Lung (tissue), 12 donors: ENCODE data around the gene TRAPPC11. TPM values are rescaled to one million over a fixed set of nuclear protein-coding genes. Genes with fewer than 3 reads are reported as not detected.

Experiments
- ATAC-seq: fragments of 200-7000 bp; cut with Tn5 transposase; one replicate; pipeline ENCODE4 v1.9.1; 2020; ENCODE audit warnings: moderate number of reproducible peaks; ENCODE audit not compliant: insufficient read depth, low FRiP score
- DNase-seq, 3 donors: peaks; one replicate each; pipeline ENCODE4 v3.0.0-alpha.2; 2013 to 2017
- H3K27ac ChIP-seq, 2 donors: one replicate each; pipeline ENCODE4 v1.5.1; 2013; ENCODE audit warnings: mild to moderate bottlenecking in 2 of 2, moderate library complexity in 2 of 2, control low read depth in 1 of 2, inconsistent platforms in 1 of 2, low read depth in 1 of 2, low read length in 1 of 2
- H3K27me3 ChIP-seq, 3 donors: one replicate each; pipeline ENCODE4 v1.5.1; 2013; ENCODE audit warnings: low read length in 2 of 3; ENCODE audit not compliant: control insufficient read depth in 3 of 3, insufficient read depth in 3 of 3
- H3K36me3 ChIP-seq, 4 donors: one replicate each; pipeline ENCODE4 v1.5.1; 2013; ENCODE audit warnings: low read length in 4 of 4, mild to moderate bottlenecking in 1 of 4, moderate library complexity in 1 of 4; ENCODE audit not compliant: control insufficient read depth in 4 of 4, insufficient read depth in 4 of 4
- H3K4me1 ChIP-seq, 5 donors: one replicate each; pipeline ENCODE4 v1.5.1; 2013; ENCODE audit warnings: low read length in 5 of 5, mild to moderate bottlenecking in 2 of 5, moderate library complexity in 1 of 5; ENCODE audit not compliant: control insufficient read depth in 5 of 5, insufficient read depth in 5 of 5
- H3K4me3 ChIP-seq: one replicate; pipeline ENCODE4 v1.5.1; 2013; ENCODE audit warnings: mild to moderate bottlenecking, control low read depth, moderate library complexity
- H3K9ac ChIP-seq, 2 donors: one replicate each; pipeline ENCODE4 v1.5.1; 2013; ENCODE audit warnings: low read length in 2 of 2, control low read depth in 1 of 2; ENCODE audit not compliant: insufficient read depth in 1 of 2
- H3K9me3 ChIP-seq, 4 donors: one replicate each; pipeline ENCODE4 v1.5.1; 2013; ENCODE audit warnings: low read length in 3 of 4, mild to moderate bottlenecking in 1 of 4, moderate library complexity in 1 of 4; ENCODE audit not compliant: control insufficient read depth in 4 of 4, insufficient read depth in 3 of 4
- CTCF ChIP-seq: IDR thresholded peaks from 2 replicates; pipeline ENCODE4 v1.5.1; 2012; ENCODE audit warnings: mild to moderate bottlenecking; ENCODE audit errors: control extremely low read depth, extremely low read depth
- WGBS, 2 donors: extraction: QIAGEN DNeasy Blood & Tissue Kit; methylation state at CpG; one replicate each; pipeline ENCODE4 v1.1.7; 2013; 5-methylcytosine and 5-hydroxymethylcytosine counted together
- polyA plus RNA-seq, 2 donors: library from polyadenylated mRNA; stranded (reverse); fragments of 200-250 nt; gene quantifications; one replicate each; pipeline ENCODE4 v1.2.1, GENCODE V29; 2013
- total RNA-seq, 2 donors: library from RNA; depleted of rRNA in 1 of 2; stranded (reverse); fragments of >200 nt in 1 of 2; gene quantifications; one replicate each; pipeline ENCODE4 v1.2.1, GENCODE V29; 2014 to 2021
- donor health status: control.
- donor health status: control.
- donor health status: Bipolar disorder and iron deficiency.
- donor health status: healthy.
- donor health status: DM: yes; HTN: yes; CAD: no.

TRAPPC11 gene
- total and polyA plus RNA-seq, 4 donors: 15.5 to 80.1 (median 25.4) TPM

GRCh38 chr4:183691897-183692296, 32.8 kb downstream of the TRAPPC11 start:
- peaks cover 26 to 43% (median 34%) of the 10 kb centered on the region in 4 donors for H3K36me3 ChIP-seq
- no peak for ATAC-seq
- TF ChIP-seq CTCF: no peak

GRCh38 chr4:183698909-183699308, 39.8 kb downstream of the TRAPPC11 start:
- Histone ChIP-seq H3K4me3 (no peak overlapping the region), H3K4me1 (no peaks in the 10 kb centered on the region), H3K36me3 (peaks cover 25 to 66% (median 48%) of the 10 kb centered on the region in 4 donors), H3K27ac (no peak overlapping the region), H3K9ac (no peak overlapping the region), H3K9me3 (no peaks in the 10 kb centered on the region), H3K27me3 (no peaks in the 10 kb centered on the region)
- no peak for ATAC-seq
- no peak for DNase-seq
- TF ChIP-seq CTCF: no peak

More at GRCh38 chr4:183691897-183692296, 32.8 kb downstream of the TRAPPC11 start:
- no peaks in the 10 kb centered on the region for H3K4me1 ChIP-seq
- no peak overlapping the region for H3K9ac ChIP-seq
- H3K27me3 ChIP-seq: no peaks in the 10 kb centered on the region
- DNase-seq: no peak
- no peak overlapping the region for H3K27ac ChIP-seq
- no peaks in the 10 kb centered on the region for H3K9me3 ChIP-seq
- no peak overlapping the region for H3K4me3 ChIP-seq

GRCh38 chr4:183700407-183700806, 41.3 kb downstream of the TRAPPC11 start:
- H3K36me3 ChIP-seq: peaks cover 25 to 66% (median 41%) of the 10 kb centered on the region in 4 donors
- no peaks in the 10 kb centered on the region for H3K4me1 ChIP-seq
- no peaks in the 10 kb centered on the region for H3K27me3 ChIP-seq
- no peak for TF ChIP-seq CTCF
- DNase-seq (no peak), ATAC-seq (no peak)
- no peak overlapping the region for H3K27ac ChIP-seq
- no peak overlapping the region for H3K4me3 ChIP-seq
- WGBS, 2 donors: 70 to 79% methylated on average over 4 of the region's 4 CpGs
- no peaks in the 10 kb centered on the region for H3K9me3 ChIP-seq
- H3K9ac ChIP-seq: no peak overlapping the region

- H3K36me3 ChIP-seq: peaks cover 17 to 59% (median 42%) of the 10 kb centered on the region in 4 donors
- no peak overlapping the region for H3K4me3 ChIP-seq
- no peak for TF ChIP-seq CTCF
- H3K4me1 ChIP-seq: no peaks in the 10 kb centered on the region
- H3K9me3 ChIP-seq: no peaks in the 10 kb centered on the region
- WGBS, 2 donors: 75 to 98% methylated on average over 1 of the region's 1 CpG
- no peak overlapping the region for H3K9ac ChIP-seq
- ATAC-seq (no peak), DNase-seq (no peak)
- no peaks in the 10 kb centered on the region for H3K27me3 ChIP-seq
- no peak overlapping the region for H3K27ac ChIP-seq
Measured at GRCh38 chr4:183702492-183702891, 43.4 kb downstream of the TRAPPC11 start.
